ENCODE results near the gene PPFIA1. TPM values are rescaled to one million over a fixed set of nuclear protein-coding genes. Genes with fewer than 3 reads are reported as not detected.

The PPFIA1 gene
- total and polyA plus RNA-seq, 10 of the 15 experiments (the other 5 are each of a cell fraction or from before 2014, with no cell fraction given), result 5.2 to 26.2 (median 15.8) TPM

DNA sequence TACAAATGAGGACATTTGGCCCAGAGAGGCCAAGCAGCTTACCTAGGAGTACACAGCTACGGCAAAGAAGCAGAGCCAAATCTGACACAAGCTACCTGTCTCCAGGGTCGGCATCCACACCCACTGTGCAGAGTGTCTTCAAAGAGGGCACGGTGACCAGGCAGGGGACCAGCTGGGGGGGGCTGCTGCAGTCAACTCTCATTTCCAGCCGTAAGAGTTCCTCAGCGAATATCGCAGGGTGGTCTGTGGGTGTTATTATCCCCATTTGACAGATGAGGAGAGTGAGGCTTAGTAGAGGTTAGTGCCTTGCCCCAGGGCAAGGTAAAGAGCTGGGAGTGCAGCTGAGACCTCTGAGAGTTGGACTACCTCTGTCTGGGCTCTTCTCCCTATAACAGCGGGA, 7.1 kb upstream of the PPFIA1 start (continued):
- TF ChIP-seq CHD4 (IDR thresholded peaks at IDR 0.05) (no peak), PAX8 (IDR thresholded peaks at IDR 0.05) (no peak), JUND (IDR thresholded peaks at IDR 0.05; ENCODE audit: low read depth, low read length) (no peak), GATAD2B (conservative IDR thresholded peaks at IDR 0.05; ENCODE audit: low read depth) (no peak)

DNA sequence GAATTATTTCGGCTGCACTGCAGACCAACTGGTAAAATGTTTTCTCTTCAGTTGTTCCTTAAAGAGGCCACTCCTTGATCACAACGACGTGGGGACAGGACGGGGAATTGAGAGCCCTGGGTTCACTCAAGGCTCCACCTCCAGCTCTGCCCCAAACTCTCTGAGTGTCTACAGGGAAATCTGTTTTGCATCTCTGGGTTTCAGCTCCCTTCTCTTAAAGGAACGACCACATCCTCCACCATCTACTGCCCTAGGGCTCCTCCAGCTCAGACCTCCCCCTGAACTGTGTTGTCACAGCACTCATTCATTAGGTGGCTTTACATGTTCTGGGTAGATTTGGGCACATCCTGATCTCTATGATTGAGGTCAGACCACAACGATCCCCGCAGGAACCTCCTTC, 5.1 kb upstream of the PPFIA1 start:
- peak overlapping the region; percentile 31 for H3K4me2 ChIP-seq (ENCODE audit: control insufficient read depth, insufficient read depth)
- FAIRE-seq (peak; percentile 86), DNase-seq (ENCODE audit: low read depth, low spot score) (no peak), ATAC-seq (peak; percentile 53)
- ChIA-PET CTCF (interaction anchor here (0.5 to 1.7 kb wide), 2 partner anchors 61 to 1020 kb away, joined by 3 to 8 read pairs; no protein-coding TSS in a partner anchor), POLR2A (no interaction called here), RAD21 (ENCODE audit: unreplicated experiment) (no interaction called here), SMC1A (ENCODE audit: uncharacterized antibody, unreplicated experiment) (interaction anchor here (1.4 kb wide), 1 partner anchor 14 kb away, joined by 5 read pairs; no protein-coding TSS in a partner anchor)
- H3K36me3 ChIP-seq (ENCODE audit: control insufficient read depth in 2 of 2, insufficient read depth in 2 of 2, low read length in 1 of 2), result no peaks in the 10 kb centered on the region
- no peaks in the 10 kb centered on the region for H3K9me3 ChIP-seq (replicated peaks; ENCODE audit: control insufficient read depth, insufficient read depth, low read length)
- peak overlapping the region; percentile 46; the same call in 1 of the 2 replicates for H2AFZ ChIP-seq (ENCODE audit: control insufficient read depth, low read depth, low read length)
- no peak overlapping the region for H3K4me3 ChIP-seq
- no TSS peak for BruUV-seq (replicated peaks)
- H3K27me3 ChIP-seq (replicated peaks in 1 of 2; ENCODE audit: control insufficient read depth in 2 of 2, insufficient read depth in 2 of 2, low read length in 1 of 2), result no peaks in the 10 kb centered on the region
- no peak overlapping the region for H3K9ac ChIP-seq (ENCODE audit: control insufficient read depth, insufficient read depth, low read length)
- 1% methylated on average over 7 of the region's 7 CpGs for WGBS (ENCODE audit: insufficient coverage, insufficient replicate concordance, low lambda C conversion rate, missing lambda C conversion rate)
- H4K20me1 ChIP-seq (ENCODE audit: control insufficient read depth, insufficient read depth), result no peaks in the 10 kb centered on the region
- intact Hi-C loops (cut with micrococcal nuclease; ENCODE audit: unreplicated experiment), result no loop called here
- no peaks in the 10 kb centered on the region for H3K79me2 ChIP-seq (ENCODE audit: control insufficient read depth, insufficient read depth, low read length)
- H3K27ac ChIP-seq (ENCODE audit: control insufficient read depth, insufficient read depth), result no peak overlapping the region
- TF ChIP-seq STAT1 (conservative IDR thresholded peaks at IDR 0.05), result no peak
- TF ChIP-seq POU2F2 (IDR thresholded peaks at IDR 0.05; ENCODE audit: borderline replicate concordance, low read depth, low read length), result peak; percentile 26; the same call in 1 of the 3 replicates
- in situ Hi-C loops (cut with MboI), result no loop called here
- H3K4me1 ChIP-seq (ENCODE audit: control insufficient read depth, insufficient read depth, low read length), result peaks cover 9% of the 10 kb centered on the region; the same call in 1 of the 2 replicates

DNA sequence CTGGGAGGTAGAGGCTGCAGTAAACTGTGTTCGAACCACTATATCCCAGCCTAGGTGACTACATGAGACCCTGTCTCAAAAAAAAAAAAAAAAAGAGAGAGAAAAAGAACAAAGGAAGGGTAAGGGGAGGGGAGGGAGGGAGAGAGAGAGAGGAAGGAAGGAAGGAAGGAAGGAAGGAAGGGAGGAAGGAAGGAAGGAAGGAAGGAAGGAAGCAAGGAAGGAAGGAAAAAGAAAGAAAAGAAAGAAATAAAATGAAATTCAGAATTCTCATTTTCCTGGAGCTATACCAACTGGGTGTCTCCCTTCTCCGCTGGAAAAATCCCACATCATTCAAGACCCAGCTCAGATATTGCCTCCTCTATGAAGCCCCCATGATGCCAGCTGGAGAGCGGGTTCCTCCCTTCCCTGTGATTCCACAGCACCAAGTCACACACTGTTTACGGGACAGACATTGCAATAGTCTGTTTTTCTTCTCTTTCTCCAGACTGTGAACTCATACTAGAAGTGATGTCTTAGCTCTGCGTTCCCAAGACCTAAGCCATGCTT, 3.0 kb upstream of the PPFIA1 start:
- in situ Hi-C loops (cut with MboI) (no loop called here), intact Hi-C loops (cut with micrococcal nuclease; ENCODE audit: unreplicated experiment) (no loop called here)
- 86% methylated on average over 4 of the region's 5 CpGs for WGBS (ENCODE audit: insufficient coverage, insufficient replicate concordance, low lambda C conversion rate, missing lambda C conversion rate)
- H3K36me3 ChIP-seq (ENCODE audit: control insufficient read depth in 2 of 2, insufficient read depth in 2 of 2, low read length in 1 of 2), result no peaks in the 10 kb centered on the region
- no peaks in the 10 kb centered on the region for H4K20me1 ChIP-seq (ENCODE audit: control insufficient read depth, insufficient read depth)
- no peak overlapping the region for H2AFZ ChIP-seq (ENCODE audit: control insufficient read depth, low read depth, low read length)
- ChIA-PET RAD21 (ENCODE audit: unreplicated experiment) (no interaction called here), CTCF (interaction anchor here (0.6 to 1.1 kb wide), 2 partner anchors 36 to 64 kb away, joined by 3 read pairs; partner anchors contain the start of gene FADD), SMC1A (ENCODE audit: uncharacterized antibody, unreplicated experiment) (no interaction called here), POLR2A (no interaction called here)
- ATAC-seq (no peak), DNase-seq (ENCODE audit: low read depth, low spot score) (no peak), FAIRE-seq (no peak)
- peaks cover 14% of the 10 kb centered on the region for H3K79me2 ChIP-seq (ENCODE audit: control insufficient read depth, insufficient read depth, low read length)
- no peaks in the 10 kb centered on the region for H3K9me3 ChIP-seq (replicated peaks; ENCODE audit: control insufficient read depth, insufficient read depth, low read length)
- no TSS peak for BruUV-seq (replicated peaks)
- no peak overlapping the region for H3K9ac ChIP-seq (ENCODE audit: control insufficient read depth, insufficient read depth, low read length)
- H3K4me1 ChIP-seq (ENCODE audit: control insufficient read depth, insufficient read depth, low read length), result peaks cover 14% of the 10 kb centered on the region; the same call in 1 of the 2 replicates
- H3K4me3 ChIP-seq, result no peak overlapping the region
- H3K27me3 ChIP-seq (replicated peaks in 1 of 2; ENCODE audit: control insufficient read depth in 2 of 2, insufficient read depth in 2 of 2, low read length in 1 of 2), result no peaks in the 10 kb centered on the region
- H3K27ac ChIP-seq (ENCODE audit: control insufficient read depth, insufficient read depth), result no peak overlapping the region
- no peak overlapping the region for H3K4me2 ChIP-seq (ENCODE audit: control insufficient read depth, insufficient read depth)
- TF ChIP-seq MXI1 (IDR thresholded peaks at IDR 0.05; ENCODE audit: low read depth, low read length), result no peak
- TF ChIP-seq, protein P1, sequence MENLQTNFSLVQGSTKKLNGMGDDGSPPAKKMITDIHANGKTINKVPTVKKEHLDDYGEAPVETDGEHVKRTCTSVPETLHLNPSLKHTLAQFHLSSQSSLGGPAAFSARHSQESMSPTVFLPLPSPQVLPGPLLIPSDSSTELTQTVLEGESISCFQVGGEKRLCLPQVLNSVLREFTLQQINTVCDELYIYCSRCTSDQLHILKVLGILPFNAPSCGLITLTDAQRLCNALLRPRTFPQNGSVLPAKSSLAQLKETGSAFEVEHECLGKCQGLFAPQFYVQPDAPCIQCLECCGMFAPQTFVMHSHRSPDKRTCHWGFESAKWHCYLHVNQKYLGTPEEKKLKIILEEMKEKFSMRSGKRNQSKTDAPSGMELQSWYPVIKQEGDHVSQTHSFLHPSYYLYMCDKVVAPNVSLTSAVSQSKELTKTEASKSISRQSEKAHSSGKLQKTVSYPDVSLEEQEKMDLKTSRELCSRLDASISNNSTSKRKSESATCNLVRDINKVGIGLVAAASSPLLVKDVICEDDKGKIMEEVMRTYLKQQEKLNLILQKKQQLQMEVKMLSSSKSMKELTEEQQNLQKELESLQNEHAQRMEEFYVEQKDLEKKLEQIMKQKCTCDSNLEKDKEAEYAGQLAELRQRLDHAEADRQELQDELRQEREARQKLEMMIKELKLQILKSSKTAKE (IDR thresholded peaks at IDR 0.05; ENCODE audit: low read depth, poor library complexity, severe bottlenecking), result no peak
- TF ChIP-seq, protein P2, sequence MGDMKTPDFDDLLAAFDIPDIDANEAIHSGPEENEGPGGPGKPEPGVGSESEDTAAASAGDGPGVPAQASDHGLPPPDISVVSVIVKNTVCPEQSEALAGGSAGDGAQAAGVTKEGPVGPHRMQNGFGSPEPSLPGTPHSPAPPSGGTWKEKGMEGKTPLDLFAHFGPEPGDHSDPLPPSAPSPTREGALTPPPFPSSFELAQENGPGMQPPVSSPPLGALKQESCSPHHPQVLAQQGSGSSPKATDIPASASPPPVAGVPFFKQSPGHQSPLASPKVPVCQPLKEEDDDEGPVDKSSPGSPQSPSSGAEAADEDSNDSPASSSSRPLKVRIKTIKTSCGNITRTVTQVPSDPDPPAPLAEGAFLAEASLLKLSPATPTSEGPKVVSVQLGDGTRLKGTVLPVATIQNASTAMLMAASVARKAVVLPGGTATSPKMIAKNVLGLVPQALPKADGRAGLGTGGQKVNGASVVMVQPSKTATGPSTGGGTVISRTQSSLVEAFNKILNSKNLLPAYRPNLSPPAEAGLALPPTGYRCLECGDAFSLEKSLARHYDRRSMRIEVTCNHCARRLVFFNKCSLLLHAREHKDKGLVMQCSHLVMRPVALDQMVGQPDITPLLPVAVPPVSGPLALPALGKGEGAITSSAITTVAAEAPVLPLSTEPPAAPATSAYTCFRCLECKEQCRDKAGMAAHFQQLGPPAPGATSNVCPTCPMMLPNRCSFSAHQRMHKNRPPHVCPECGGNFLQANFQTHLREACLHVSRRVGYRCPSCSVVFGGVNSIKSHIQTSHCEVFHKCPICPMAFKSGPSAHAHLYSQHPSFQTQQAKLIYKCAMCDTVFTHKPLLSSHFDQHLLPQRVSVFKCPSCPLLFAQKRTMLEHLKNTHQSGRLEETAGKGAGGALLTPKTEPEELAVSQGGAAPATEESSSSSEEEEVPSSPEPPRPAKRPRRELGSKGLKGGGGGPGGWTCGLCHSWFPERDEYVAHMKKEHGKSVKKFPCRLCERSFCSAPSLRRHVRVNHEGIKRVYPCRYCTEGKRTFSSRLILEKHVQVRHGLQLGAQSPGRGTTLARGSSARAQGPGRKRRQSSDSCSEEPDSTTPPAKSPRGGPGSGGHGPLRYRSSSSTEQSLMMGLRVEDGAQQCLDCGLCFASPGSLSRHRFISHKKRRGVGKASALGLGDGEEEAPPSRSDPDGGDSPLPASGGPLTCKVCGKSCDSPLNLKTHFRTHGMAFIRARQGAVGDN (IDR thresholded peaks at IDR 0.05), result no peak

Measured in GM12878 (cell line).